Kidney (tissue), 14 donors: ENCODE data around the gene MNX1. TPM values are rescaled to one million over a fixed set of nuclear protein-coding genes. Genes with fewer than 3 reads are reported as not detected.

Experiments used
- DNase-seq, 5 donors: peaks; one replicate each; pipeline ENCODE4 v3.0.0-alpha.2; 2013 to 2020
- FAIRE-seq: peaks from 2 replicates; lab custom pipeline; 2012; peaks lifted over from hg19 to GRCh38; lab: Jason Lieb, UNC
- H3K27ac ChIP-seq, 2 donors: one replicate each; pipeline ENCODE4 v1.7.0; 2013; ENCODE audit warnings: low read depth in 2 of 2, low read length in 2 of 2, inconsistent platforms in 1 of 2
- H3K27me3 ChIP-seq: one replicate; pipeline ENCODE4 v1.7.1; 2013; ENCODE audit warnings: low read length, inconsistent platforms; ENCODE audit not compliant: control insufficient read depth, insufficient read depth
- H3K36me3 ChIP-seq, 3 donors: one replicate each; pipeline versions ENCODE4 v1.7.0 to v1.7.1; 2013; ENCODE audit warnings: low read length in 3 of 3, control low read depth in 1 of 3, inconsistent platforms in 1 of 3; ENCODE audit not compliant: insufficient read depth in 3 of 3, control insufficient read depth in 2 of 3
- H3K4me1 ChIP-seq, 3 donors: one replicate each; pipeline versions ENCODE4 v1.7.0 to v1.7.1; 2013; ENCODE audit warnings: low read length in 3 of 3, inconsistent platforms in 1 of 3, low read depth in 1 of 3; ENCODE audit not compliant: control insufficient read depth in 2 of 3, insufficient read depth in 2 of 3
- H3K4me3 ChIP-seq, 3 donors: one replicate each; pipeline versions ENCODE4 v1.7.0 to v1.8.1; 2013; ENCODE audit warnings: low read length in 3 of 3, control low read depth in 1 of 3, inconsistent platforms in 1 of 3
- H3K9ac ChIP-seq, 3 donors: one replicate each; pipeline versions ENCODE4 v1.7.0 to v1.7.1; 2013; ENCODE audit warnings: low read length in 3 of 3, control low read depth in 1 of 3, inconsistent platforms in 1 of 3
- H3K9me3 ChIP-seq, 3 donors: one replicate each; pipeline versions ENCODE4 v1.7.0 to v1.7.1; 2013; ENCODE audit warnings: low read length in 3 of 3, control low read depth in 1 of 3, inconsistent platforms in 1 of 3; ENCODE audit not compliant: control insufficient read depth in 2 of 3, insufficient read depth in 1 of 3
- CTCF ChIP-seq: IDR thresholded peaks from 3 replicates; pipeline ENCODE4 v1.5.1; 2012; ENCODE audit warnings: mild to moderate bottlenecking, moderate library complexity, borderline replicate concordance; ENCODE audit not compliant: insufficient read depth; ENCODE audit errors: extremely low read depth
- intact Hi-C: fragments of 100-400 bp; cut with DNase I; formaldehyde crosslinking; loops from one replicate; pipeline ENCODE4 v1.11.1; 2022
- polyA plus RNA-seq: library from polyadenylated mRNA; stranded (reverse); fragments of 350-450 nt; fragmentation: Illumina TruSeq; extraction: RNeasy Lipid Tissue Mini Kit (QIAGEN cat#74804); gene quantifications from one replicate; pipeline ENCODE4 v1.2.3, GENCODE V29; 2014; ENCODE audit warnings: low read depth, low replicate concordance; ENCODE audit not compliant: insufficient read depth
- total RNA-seq: library from RNA; stranded (reverse); fragmentation: NEBNext Ultra II Directional; extraction: Animal tissue kit (Norgen Biotek cat#: 25700); gene quantifications from one replicate; pipeline ENCODE4 v1.2.1, GENCODE V29; 2021
- donor health status: control.
- donor health status: control.
- donor health status: control.
- donor health status: control.
- donor health status: control.
- donor health status: DM: yes; HTN: yes; CAD: no.
- donor health status: Normal renal cell carcinoma (clear cell type).

Gene MNX1
- total and polyA plus RNA-seq, 2 donors from 2014 or later, result 1.1 TPM; not detected in 1

GRCh38 chr7:157041514-157042277 lies 31.2 kb upstream of the MNX1 start:
- Histone ChIP-seq H3K27ac (no peak overlapping the region), H3K4me1 (no peaks in the 10 kb centered on the region), H3K9ac (no peak overlapping the region), H3K4me3 (no peak overlapping the region), H3K27me3 (no peaks in the 10 kb centered on the region), H3K9me3 (peaks cover 0 to 2% (median 0%) of the 10 kb centered on the region in 3 donors), H3K36me3 (no peaks in the 10 kb centered on the region)
- FAIRE-seq (no peak), DNase-seq (no peak)
- intact Hi-C loops, result no loop called here
- no peak for TF ChIP-seq CTCF

GRCh38 chr7:157041004-157041403 lies 30.5 kb upstream of the MNX1 start:
- peaks cover 0 to 4% (median 3%) of the 10 kb centered on the region in 3 donors for H3K9me3 ChIP-seq
- H3K27ac ChIP-seq, result no peak overlapping the region
- intact Hi-C loops, result no loop called here
- H3K27me3 ChIP-seq, result no peaks in the 10 kb centered on the region
- H3K4me1 ChIP-seq, result no peaks in the 10 kb centered on the region
- no peak for DNase-seq
- H3K36me3 ChIP-seq, result no peaks in the 10 kb centered on the region
- H3K4me3 ChIP-seq, result no peak overlapping the region
- no peak for FAIRE-seq
- no peak for TF ChIP-seq CTCF
- H3K9ac ChIP-seq, result no peak overlapping the region

GRCh38 chr7:157037635-157038034 lies 27.2 kb upstream of the MNX1 start:
- H3K4me3 ChIP-seq, result no peak overlapping the region
- H3K27ac ChIP-seq, result no peak overlapping the region
- H3K4me1 ChIP-seq, result no peaks in the 10 kb centered on the region
- H3K36me3 ChIP-seq, result no peaks in the 10 kb centered on the region
- intact Hi-C loops, result no loop called here
- H3K9ac ChIP-seq, result no peak overlapping the region
- DNase-seq (peak in 1 of 5 donors; percentile 26), FAIRE-seq (no peak)
- TF ChIP-seq CTCF, result no peak
- H3K27me3 ChIP-seq, result no peaks in the 10 kb centered on the region
- peaks cover 0 to 5% (median 5%) of the 10 kb centered on the region in 3 donors for H3K9me3 ChIP-seq
